Body of pancreas (tissue), 4 donors: Measurements from ENCODE around the gene USH2A. TPM values are rescaled to one million over a fixed set of nuclear protein-coding genes. Genes with fewer than 3 reads are reported as not detected.

Experiments used
- ATAC-seq: fragments of 150-250 bp; one replicate; pipeline ENCODE4 v1.9.1; 2016
- DNase-seq, 4 donors: peaks; one replicate each; pipeline ENCODE4 v3.0.0-alpha.2; 2019
- H3K27ac ChIP-seq, 4 donors: fragments of 200-600 bp; sonication (generic); 1 replicate in 3 of 4; 2 replicates in 1 of 4; pipeline versions ENCODE4 v1.5.1 to v1.6.1; 2016 to 2019; ENCODE audit warnings: mild to moderate bottlenecking in 1 of 4, mixed read lengths in 1 of 4, moderate library complexity in 1 of 4
- H3K27me3 ChIP-seq, 2 donors: fragments of 200-600 bp; sonication (generic); one replicate each; pipeline ENCODE4 v1.6.0; 2016; ENCODE audit warnings: mild to moderate bottlenecking in 1 of 2
- H3K36me3 ChIP-seq, 2 donors: fragments of 200-600 bp; sonication (generic); replicated peaks in 1 of 2; 2 replicates each; pipeline ENCODE4 v1.5.1; 2016; ENCODE audit warnings: low read depth in 2 of 2; ENCODE audit not compliant: insufficient read depth in 1 of 2
- H3K4me1 ChIP-seq: fragments of 200-600 bp; sonication (generic); one replicate; pipeline ENCODE4 v1.6.0; 2016
- H3K4me3 ChIP-seq, 2 donors: fragments of 200-600 bp; sonication (generic); 1 replicate in 1 of 2; 2 replicates in 1 of 2; pipeline ENCODE4 v1.5.1; 2016 to 2019
- H3K9me3 ChIP-seq, 3 donors: fragments of 200-600 bp; sonication (generic); 1 replicate in 2 of 3; 2 replicates in 1 of 3; pipeline ENCODE4 v1.5.1; 2016
- CTCF ChIP-seq, 7 experiments: fragments of 450-650 bp in 4 of 7; fragments of 200-600 bp in 3 of 7; sonication (generic) in 3 of 7; IDR thresholded peaks; one replicate each; pipeline ENCODE4 v1.5.1; 2016 to 2019; ENCODE audit warnings: antibody characterized with exemption in 7 of 7
- POLR2A ChIP-seq, 3 donors: fragments of 450-650 bp; IDR thresholded peaks; one replicate each; pipeline ENCODE4 v1.6.1; 2016; ENCODE audit warnings: antibody characterized with exemption in 3 of 3, mild to moderate bottlenecking in 2 of 3
- WGBS, 2 donors: methylation state at CpG; one replicate each; pipeline ENCODE4 v1.1.5; 2017; 5-methylcytosine and 5-hydroxymethylcytosine counted together
- intact Hi-C: fragments of 100-400 bp; cut with DNase I; formaldehyde crosslinking; loops from one replicate; pipeline ENCODE4 v1.15.1; 2023
- total RNA-seq, 2 donors: library from RNA; depleted of rRNA; stranded (reverse); fragments of >200 nt; gene quantifications; one replicate each; pipeline ENCODE4 v1.1.0, GENCODE V29; 2016

The USH2A gene
- total RNA-seq, 2 donors from 2014 or later, result 0.26 to 0.33 TPM

DNA sequence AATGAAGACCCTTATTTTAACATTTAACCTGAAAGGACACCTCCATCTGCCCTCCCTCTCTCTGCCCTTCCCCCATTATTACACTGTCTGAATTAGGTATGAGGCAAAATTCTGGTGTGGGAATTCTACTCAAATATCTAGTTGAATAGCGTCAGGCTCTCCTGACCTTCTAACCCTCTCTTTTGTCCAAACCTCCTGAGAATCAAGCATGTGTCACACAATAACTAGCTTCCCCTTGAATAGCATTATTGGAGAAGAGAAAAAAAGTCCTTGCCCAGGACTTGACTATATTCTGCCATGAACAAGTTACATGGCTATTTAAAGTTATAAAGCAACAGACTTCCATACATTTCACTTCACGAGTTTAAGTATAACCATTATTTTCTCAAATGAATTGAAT, 35.5 kb downstream of the USH2A start:
- ATAC-seq (no peak), DNase-seq (no peak)
- TF ChIP-seq POLR2A (IDR thresholded peaks at IDR 0.05) (no peak), CTCF (IDR thresholded peaks at IDR 0.05) (no peak)
- H3K36me3 ChIP-seq, result no peaks in the 10 kb centered on the region
- H3K27ac ChIP-seq, result no peak overlapping the region
- 43 to 51% methylated on average over 2 of the region's 2 CpGs for WGBS, 2 donors
- no peaks in the 10 kb centered on the region for H3K9me3 ChIP-seq
- no peaks in the 10 kb centered on the region for H3K4me1 ChIP-seq
- no peak overlapping the region for H3K4me3 ChIP-seq
- intact Hi-C loops, result no loop called here
- H3K27me3 ChIP-seq, result no peaks in the 10 kb centered on the region

DNA sequence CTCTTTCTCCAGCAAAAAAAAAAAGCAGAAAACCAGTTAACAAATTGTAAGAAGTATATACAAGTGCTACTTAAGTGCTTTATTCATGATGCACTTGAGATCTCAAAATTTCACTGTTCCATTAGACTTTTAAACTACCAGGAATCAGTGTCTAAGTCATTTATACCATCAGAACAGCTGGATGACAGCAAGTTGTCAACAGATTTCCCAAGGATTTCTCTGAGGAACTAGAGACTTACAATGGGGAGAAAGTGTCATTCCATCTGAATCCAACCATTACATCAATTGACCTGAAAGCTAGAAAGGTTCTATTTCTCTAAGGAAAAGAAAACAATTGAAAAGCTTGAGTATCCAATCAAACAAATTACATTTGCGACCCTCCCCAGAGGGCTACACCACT, 43.8 kb downstream of the USH2A start:
- intact Hi-C loops, result no loop called here
- Histone ChIP-seq H3K4me1 (no peaks in the 10 kb centered on the region), H3K27ac (no peak overlapping the region), H3K4me3 (no peak overlapping the region), H3K9me3 (no peaks in the 10 kb centered on the region), H3K36me3 (no peaks in the 10 kb centered on the region), H3K27me3 (no peaks in the 10 kb centered on the region)
- WGBS, 2 donors, result 63 to 81% methylated on average over 1 of the region's 1 CpG
- DNase-seq (no peak), ATAC-seq (no peak)
- TF ChIP-seq POLR2A (IDR thresholded peaks at IDR 0.05), result no peak
- TF ChIP-seq CTCF (IDR thresholded peaks at IDR 0.05), result no peak

DNA sequence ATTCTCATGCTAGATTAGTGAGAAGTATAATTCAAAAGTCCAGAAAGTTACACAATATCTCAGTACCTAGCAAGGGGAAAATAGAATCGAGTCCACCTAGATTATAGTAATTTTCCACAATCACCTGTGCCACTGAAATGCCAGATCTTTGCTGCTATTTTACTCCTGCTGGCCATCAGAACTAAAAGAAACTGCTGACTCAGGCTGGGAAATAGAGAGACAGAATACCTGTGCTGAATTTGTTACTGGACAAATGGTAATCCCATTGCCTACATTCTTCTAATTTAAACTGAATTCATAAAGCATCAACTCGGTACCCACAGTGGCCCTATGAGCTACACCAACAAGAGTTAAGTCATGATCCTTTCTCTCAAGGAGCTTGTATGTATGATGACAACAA, 55.0 kb downstream of the USH2A start:
- Histone ChIP-seq H3K27ac (no peak overlapping the region), H3K9me3 (no peaks in the 10 kb centered on the region), H3K4me1 (no peaks in the 10 kb centered on the region), H3K4me3 (no peak overlapping the region), H3K36me3 (no peaks in the 10 kb centered on the region), H3K27me3 (no peaks in the 10 kb centered on the region)
- ATAC-seq (no peak), DNase-seq (no peak)
- WGBS, 2 donors, result 64 to 74% methylated on average over 2 of the region's 2 CpGs
- TF ChIP-seq CTCF (IDR thresholded peaks at IDR 0.05), result no peak
- no peak for TF ChIP-seq POLR2A (IDR thresholded peaks at IDR 0.05)
- intact Hi-C loops, result no loop called here

DNA sequence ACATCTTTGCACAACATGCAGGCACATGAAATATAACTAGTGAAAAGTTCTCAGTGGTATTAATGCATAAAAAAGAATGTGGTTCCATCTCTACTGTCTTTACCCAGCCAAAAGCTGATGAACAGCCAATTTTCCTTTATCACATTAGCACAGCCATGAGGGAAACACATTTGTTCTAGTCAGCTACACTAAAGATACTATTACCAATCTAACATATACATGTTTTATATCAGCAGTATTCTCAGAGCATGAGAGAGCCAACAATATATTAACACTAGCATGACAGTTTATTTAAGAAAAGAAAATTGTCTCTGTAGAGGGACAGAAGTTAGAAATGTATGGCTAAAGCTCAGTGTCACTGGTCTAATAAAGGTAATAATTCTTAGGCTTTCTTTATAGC, 56.3 kb downstream of the USH2A start:
- Histone ChIP-seq H3K27me3 (no peaks in the 10 kb centered on the region), H3K9me3 (no peaks in the 10 kb centered on the region), H3K4me3 (no peak overlapping the region), H3K36me3 (no peaks in the 10 kb centered on the region), H3K27ac (no peak overlapping the region), H3K4me1 (no peaks in the 10 kb centered on the region)
- TF ChIP-seq POLR2A (IDR thresholded peaks at IDR 0.05), result no peak
- TF ChIP-seq CTCF (IDR thresholded peaks at IDR 0.05), result no peak
- intact Hi-C loops, result no loop called here
- ATAC-seq, result no peak
- DNase-seq, result no peak

DNA sequence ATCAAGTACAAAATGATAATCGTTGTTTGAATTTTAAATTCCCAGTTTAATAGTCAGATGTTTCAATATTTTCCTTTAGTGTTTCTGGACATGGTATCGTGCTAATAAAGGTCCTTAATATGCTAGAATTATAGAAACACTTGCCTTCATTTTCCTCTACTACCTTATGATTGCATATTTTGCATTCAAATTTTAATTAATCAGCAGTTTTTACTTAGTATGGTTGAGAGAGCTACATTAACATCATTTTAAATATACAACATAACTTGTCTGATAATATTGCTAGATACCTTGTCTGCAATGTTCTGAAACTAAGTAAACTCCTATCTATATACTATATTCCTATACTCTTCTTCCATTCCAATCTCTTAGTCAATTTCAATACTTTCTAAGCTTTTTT, 66.3 kb downstream of the USH2A start:
- no peaks in the 10 kb centered on the region for H3K27me3 ChIP-seq
- no peak overlapping the region for H3K27ac ChIP-seq
- no peaks in the 10 kb centered on the region for H3K36me3 ChIP-seq
- TF ChIP-seq POLR2A (IDR thresholded peaks at IDR 0.05) (no peak), CTCF (IDR thresholded peaks at IDR 0.05) (no peak)
- H3K9me3 ChIP-seq, result no peaks in the 10 kb centered on the region
- WGBS, 2 donors, result 72 to 83% methylated on average over 2 of the region's 2 CpGs
- ATAC-seq (no peak), DNase-seq (no peak)
- H3K4me3 ChIP-seq, result no peak overlapping the region
- no peaks in the 10 kb centered on the region for H3K4me1 ChIP-seq
- intact Hi-C loops, result no loop called here
